ENCODE results near the gene TARS3. TPM values are rescaled to one million over a fixed set of nuclear protein-coding genes. Genes with fewer than 3 reads are reported as not detected.
"Not testable (repeated sequence)": the region's sequence is repeated elsewhere in the genome, so short reads cannot be mapped to it uniquely, and the experiment has no call there.

TARS3 gene
- total RNA-seq, 1 donor from 2014 or later: 6.9 TPM

DNA sequence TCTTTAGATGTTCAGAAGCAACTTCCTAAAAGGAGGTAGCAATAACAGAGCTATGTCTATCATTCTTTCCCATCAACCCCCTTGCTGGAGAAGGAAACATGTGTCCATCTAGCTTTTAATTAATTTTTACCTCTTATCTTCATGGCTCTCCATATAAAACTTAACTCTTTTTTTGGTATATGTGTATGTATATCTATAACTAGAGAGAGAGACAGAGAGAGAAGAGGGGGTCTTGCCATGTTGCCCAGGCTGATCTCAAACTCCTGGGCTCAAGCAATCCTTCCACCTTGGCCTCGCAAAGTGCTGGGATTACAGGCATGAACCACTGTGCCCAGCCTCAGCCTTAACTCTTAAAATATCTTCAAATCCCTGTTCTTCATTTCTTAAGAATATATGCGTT lies 10.6 kb upstream of the TARS3 start:
- H3K36me3 ChIP-seq; H3K4me1 ChIP-seq; H3K9me3 ChIP-seq; DNase-seq (ENCODE audit: extremely low spot score in 2 of 2); H3K27ac ChIP-seq; intact Hi-C loops (cut with DNase I); H3K27me3 ChIP-seq; H3K4me3 ChIP-seq: not testable (repeated sequence)

DNA sequence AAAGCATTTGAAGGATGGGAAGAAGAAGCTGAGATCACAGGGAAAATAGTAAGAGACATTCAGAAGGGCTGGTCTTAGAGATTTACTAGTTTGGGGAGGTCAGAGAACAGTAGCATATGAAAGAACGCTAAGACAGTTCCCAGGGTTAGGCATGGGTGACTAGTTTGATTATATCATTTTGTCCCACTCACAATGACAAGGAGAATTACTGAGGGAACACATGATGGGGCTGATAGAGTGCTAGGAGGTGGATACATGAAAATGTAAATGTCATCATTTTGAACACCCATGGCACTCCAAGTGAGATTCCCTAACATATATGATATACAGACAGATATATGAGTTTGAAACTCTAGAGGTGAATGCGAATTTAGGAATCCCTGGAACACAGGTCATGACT lies 9.3 kb upstream of the TARS3 start:
- DNase-seq (ENCODE audit: extremely low spot score in 2 of 2): no peak

DNA sequence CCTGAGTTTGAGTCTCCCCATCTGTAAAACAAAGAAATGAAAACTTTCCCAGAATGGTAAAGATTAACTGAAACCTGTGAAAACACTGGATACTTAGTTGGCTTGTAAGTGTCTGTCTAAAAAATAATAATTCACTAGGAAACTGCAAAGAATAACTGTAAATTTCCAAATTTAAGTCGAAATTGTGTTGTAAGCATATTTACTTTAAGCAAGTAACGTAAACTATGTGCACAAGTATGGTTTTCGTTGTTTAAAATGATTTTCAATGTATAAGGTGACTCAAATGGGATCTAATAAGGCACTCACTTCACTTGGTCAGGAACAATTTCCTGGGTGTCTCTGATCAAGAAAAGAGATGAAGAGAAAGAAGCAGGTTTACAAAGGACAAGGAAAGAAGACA lies 8.5 kb upstream of the TARS3 start:
- TF ChIP-seq POLR2AphosphoS5 (IDR thresholded peaks at IDR 0.05; ENCODE audit: insufficient read depth in 1 of 2, low read depth in 1 of 2) (no peak), POLR2A (IDR thresholded peaks at IDR 0.05) (no peak)
- TF ChIP-seq, protein P1, sequence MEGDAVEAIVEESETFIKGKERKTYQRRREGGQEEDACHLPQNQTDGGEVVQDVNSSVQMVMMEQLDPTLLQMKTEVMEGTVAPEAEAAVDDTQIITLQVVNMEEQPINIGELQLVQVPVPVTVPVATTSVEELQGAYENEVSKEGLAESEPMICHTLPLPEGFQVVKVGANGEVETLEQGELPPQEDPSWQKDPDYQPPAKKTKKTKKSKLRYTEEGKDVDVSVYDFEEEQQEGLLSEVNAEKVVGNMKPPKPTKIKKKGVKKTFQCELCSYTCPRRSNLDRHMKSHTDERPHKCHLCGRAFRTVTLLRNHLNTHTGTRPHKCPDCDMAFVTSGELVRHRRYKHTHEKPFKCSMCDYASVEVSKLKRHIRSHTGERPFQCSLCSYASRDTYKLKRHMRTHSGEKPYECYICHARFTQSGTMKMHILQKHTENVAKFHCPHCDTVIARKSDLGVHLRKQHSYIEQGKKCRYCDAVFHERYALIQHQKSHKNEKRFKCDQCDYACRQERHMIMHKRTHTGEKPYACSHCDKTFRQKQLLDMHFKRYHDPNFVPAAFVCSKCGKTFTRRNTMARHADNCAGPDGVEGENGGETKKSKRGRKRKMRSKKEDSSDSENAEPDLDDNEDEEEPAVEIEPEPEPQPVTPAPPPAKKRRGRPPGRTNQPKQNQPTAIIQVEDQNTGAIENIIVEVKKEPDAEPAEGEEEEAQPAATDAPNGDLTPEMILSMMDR (IDR thresholded peaks at IDR 0.05): no peak
- Histone ChIP-seq H3K27ac (no peak overlapping the region), H3K4me1 (no peaks in the 10 kb centered on the region), H3K9me3 (no peaks in the 10 kb centered on the region), H3K4me3 (no peak overlapping the region), H3K36me3 (no peaks in the 10 kb centered on the region), H3K27me3 (no peaks in the 10 kb centered on the region)
- no peak for DNase-seq (ENCODE audit: extremely low spot score in 2 of 2)
- intact Hi-C loops (cut with DNase I): no loop called here

More for the DNA sequence above, 9.3 kb upstream of the TARS3 start:
- Histone ChIP-seq H3K4me3 (no peak overlapping the region), H3K4me1 (no peaks in the 10 kb centered on the region), H3K27me3 (no peaks in the 10 kb centered on the region), H3K27ac (no peak overlapping the region), H3K9me3 (no peaks in the 10 kb centered on the region), H3K36me3 (no peaks in the 10 kb centered on the region)
- intact Hi-C loops (cut with DNase I): no loop called here
- no peak for TF ChIP-seq POLR2A (IDR thresholded peaks at IDR 0.05)
- no peak for TF ChIP-seq POLR2AphosphoS5 (IDR thresholded peaks at IDR 0.05; ENCODE audit: insufficient read depth in 1 of 2, low read depth in 1 of 2)
- TF ChIP-seq, protein P1 (IDR thresholded peaks at IDR 0.05): no peak

DNA sequence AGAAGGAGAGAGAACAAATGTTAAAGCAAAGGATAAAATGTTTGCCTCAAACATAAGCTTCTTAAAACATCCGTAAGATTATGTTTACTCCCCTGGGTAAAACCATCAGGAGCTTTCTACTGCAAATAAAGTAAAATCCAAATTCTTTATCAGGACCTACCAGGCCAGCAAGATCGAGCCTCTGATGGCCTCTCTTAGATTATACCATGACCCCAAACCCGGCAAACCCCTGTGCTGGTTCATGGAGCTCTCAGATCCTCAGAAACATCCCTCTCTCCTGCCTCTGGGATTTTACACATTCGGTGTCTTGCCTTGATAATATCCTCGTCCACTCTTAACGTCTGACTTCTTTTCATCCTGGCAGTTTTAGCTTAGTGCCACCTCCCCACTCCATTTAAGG lies 7.5 kb upstream of the TARS3 start:
- DNase-seq (ENCODE audit: extremely low spot score in 2 of 2): no peak
- no peaks in the 10 kb centered on the region for H3K27me3 ChIP-seq
- intact Hi-C loops (cut with DNase I): no loop called here
- no peaks in the 10 kb centered on the region for H3K4me1 ChIP-seq
- no peak overlapping the region for H3K27ac ChIP-seq
- H3K36me3 ChIP-seq: no peaks in the 10 kb centered on the region
- TF ChIP-seq POLR2A (IDR thresholded peaks at IDR 0.05) (no peak), POLR2AphosphoS5 (IDR thresholded peaks at IDR 0.05; ENCODE audit: insufficient read depth in 1 of 2, low read depth in 1 of 2) (no peak)
- TF ChIP-seq, protein P1 (IDR thresholded peaks at IDR 0.05): no peak
- H3K4me3 ChIP-seq: no peak overlapping the region
- no peaks in the 10 kb centered on the region for H3K9me3 ChIP-seq

DNA sequence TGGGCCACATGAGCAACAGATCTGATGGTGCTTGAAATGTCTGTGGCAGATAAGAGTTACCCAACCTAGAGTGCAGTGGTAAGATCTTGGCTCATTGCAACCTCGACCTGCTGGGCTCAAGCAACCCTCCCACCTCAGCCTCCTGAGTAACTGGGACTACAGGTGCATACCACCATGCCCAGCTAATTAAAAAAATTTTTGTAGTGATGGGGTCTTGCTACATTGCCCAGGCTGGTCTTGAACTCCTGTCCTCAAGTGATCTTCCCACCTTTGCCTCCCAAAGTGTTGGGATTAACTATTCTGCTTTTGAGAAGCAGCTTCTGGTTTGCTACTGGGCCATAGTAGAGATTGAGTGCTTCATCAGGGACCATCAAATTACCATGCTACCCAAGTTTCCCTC lies 2.9 kb upstream of the TARS3 start:
- no peaks in the 10 kb centered on the region for H3K36me3 ChIP-seq
- H3K27ac ChIP-seq: no peak overlapping the region
- no peak for DNase-seq (ENCODE audit: extremely low spot score in 2 of 2)
- peaks cover 11% of the 10 kb centered on the region for H3K4me1 ChIP-seq
- TF ChIP-seq, protein P1 (IDR thresholded peaks at IDR 0.05): no peak
- TF ChIP-seq POLR2AphosphoS5 (IDR thresholded peaks at IDR 0.05; ENCODE audit: insufficient read depth in 1 of 2, low read depth in 1 of 2): no peak
- TF ChIP-seq POLR2A (IDR thresholded peaks at IDR 0.05): no peak
- H3K9me3 ChIP-seq: no peaks in the 10 kb centered on the region
- intact Hi-C loops (cut with DNase I): no loop called here
- H3K4me3 ChIP-seq: no peak overlapping the region
- no peaks in the 10 kb centered on the region for H3K27me3 ChIP-seq

DNA sequence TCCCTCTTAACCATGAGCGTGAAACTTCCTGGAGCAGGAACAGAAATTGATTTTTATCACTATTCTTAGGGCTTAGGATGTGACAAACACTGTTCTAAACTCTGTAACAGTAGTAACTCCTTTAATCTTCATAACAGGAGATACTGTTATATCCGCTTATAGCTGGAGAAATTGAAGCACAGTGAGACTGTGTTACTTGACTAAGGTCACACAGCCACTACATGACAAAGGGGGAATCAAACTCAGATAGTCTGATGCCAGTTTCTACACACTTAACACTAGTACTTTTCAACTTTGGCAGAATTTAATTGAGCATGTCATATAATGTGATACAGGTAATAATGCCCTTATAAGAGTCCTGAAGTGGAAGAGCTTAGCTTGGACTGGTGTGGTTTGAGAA lies 800 bp upstream of the TARS3 start:
- intact Hi-C loops (cut with DNase I): no loop called here
- TF ChIP-seq POLR2A (IDR thresholded peaks at IDR 0.05) (no peak), POLR2AphosphoS5 (IDR thresholded peaks at IDR 0.05; ENCODE audit: insufficient read depth in 1 of 2, low read depth in 1 of 2) (no peak)
- TF ChIP-seq, protein P1 (IDR thresholded peaks at IDR 0.05): no peak
- H3K27me3 ChIP-seq: no peaks in the 10 kb centered on the region
- no peak for DNase-seq (ENCODE audit: extremely low spot score in 2 of 2)
- H3K27ac ChIP-seq: peak overlapping the region; percentile 57
- no peak overlapping the region for H3K4me3 ChIP-seq
- H3K36me3 ChIP-seq: peaks cover 0 to 15% of the 10 kb centered on the region in 2 donors
- H3K9me3 ChIP-seq: no peaks in the 10 kb centered on the region
- peaks cover 11% of the 10 kb centered on the region for H3K4me1 ChIP-seq

Measured in vagina (tissue), 2 donors.